Measurements from ENCODE around the gene PRKACA. TPM values are rescaled to one million over a fixed set of nuclear protein-coding genes. Genes with fewer than 3 reads are reported as not detected.
"Not testable (repeated sequence)": the region's sequence is repeated elsewhere in the genome, so short reads cannot be mapped to it uniquely, and the experiment has no call there.

PRKACA gene
- total RNA-seq, 1 donor from 2014 or later = 67.4 TPM

DNA sequence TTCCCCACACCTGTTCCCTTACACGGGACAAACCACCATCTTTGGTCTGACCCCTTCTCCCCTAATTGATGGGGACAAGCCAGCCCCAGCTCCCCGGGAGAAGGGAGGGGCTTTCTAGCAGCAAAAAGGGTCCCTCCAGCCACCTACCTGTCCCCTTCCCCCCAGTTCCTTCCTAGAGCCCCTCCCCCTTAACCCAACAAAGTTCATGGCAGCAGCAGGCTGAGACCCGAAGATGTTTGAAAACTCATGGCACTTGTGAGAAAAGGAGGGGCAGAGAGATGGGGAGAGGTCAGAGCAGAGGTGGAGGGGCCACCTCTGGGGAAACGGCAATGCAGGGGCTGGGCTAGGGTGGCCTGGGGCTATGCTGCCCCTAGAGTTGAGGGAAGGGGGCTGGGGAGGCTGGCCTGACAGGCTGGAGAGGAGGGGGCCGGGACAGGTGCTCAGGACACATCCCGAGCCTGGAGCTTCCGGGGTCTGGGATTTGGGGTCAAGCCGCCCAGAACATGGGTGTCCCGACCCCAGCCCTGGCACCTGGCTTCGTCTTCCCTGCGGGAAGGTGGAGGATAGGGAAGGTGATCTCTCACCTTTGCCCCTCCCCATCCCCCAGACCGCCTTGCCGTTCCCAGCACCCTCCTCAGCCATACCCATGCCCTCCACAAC is 31.3 kb upstream of the PRKACA start:
- intact Hi-C loops (cut with micrococcal nuclease) = loop anchor here (1.0 kb wide), 1 partner anchor 13 kb away; the partner anchor contains the start of gene ASF1B

DNA sequence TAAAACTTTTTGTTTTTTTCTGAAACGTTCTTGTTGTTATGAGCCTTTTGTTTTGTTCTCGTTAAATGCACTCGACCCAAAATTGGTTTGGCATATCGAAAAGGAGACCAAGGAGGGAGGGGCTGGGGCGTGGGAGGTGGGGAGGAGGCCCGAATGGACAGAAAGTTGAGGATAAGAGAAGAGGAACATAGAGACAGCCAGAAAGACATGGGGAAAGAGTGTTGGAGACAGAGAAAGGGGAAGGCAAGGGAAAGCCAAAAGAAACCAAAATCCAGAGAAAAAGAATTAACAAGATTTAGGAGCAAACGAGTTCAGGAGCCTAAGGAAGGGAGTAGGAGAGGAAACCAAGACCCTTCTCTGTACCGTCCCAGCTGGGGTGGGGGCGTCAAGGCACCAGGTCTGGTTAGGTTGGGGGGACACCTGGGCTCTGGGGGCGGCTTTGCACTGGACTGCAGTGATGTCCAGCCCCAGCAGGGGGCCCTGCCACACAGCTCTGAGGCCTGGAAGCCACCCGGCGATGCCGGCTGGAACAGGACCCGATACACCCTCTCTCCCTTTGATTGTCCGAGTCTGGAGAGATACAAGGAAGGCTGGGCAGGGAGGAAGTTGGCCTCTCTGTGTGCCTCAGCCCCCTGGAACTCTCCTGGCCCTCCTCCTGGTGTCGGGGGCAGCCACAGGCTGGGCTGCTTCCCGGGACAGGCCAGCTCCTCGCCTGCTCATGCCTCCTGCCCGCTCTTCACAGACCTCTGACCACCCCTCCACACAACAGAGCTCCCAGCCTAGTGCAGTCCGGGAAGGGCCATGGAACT is 30.4 kb upstream of the PRKACA start:
- intact Hi-C loops (cut with micrococcal nuclease) = no loop called here

DNA sequence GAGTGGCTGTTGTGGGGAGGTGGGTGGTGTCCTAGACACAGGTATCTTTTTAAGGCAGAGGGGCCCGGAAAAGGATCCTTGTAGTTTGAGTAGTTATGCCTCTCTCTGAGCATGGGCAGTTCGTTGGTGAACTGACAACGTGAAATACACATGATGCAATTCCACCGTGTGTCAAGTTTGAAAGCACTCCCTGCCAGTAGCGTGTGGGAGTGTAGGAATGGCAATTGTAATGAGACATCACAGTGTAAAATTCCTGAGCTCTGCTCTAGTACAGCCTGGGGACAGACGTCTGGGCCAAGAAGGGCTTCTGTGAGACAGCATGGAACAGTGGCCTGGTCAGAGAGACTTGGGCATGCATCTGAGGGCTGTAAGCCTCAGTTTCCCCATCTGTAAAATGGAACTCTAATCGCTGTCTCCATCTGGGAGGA is 29.2 kb upstream of the PRKACA start:
- intact Hi-C loops (cut with micrococcal nuclease) = no loop called here

DNA sequence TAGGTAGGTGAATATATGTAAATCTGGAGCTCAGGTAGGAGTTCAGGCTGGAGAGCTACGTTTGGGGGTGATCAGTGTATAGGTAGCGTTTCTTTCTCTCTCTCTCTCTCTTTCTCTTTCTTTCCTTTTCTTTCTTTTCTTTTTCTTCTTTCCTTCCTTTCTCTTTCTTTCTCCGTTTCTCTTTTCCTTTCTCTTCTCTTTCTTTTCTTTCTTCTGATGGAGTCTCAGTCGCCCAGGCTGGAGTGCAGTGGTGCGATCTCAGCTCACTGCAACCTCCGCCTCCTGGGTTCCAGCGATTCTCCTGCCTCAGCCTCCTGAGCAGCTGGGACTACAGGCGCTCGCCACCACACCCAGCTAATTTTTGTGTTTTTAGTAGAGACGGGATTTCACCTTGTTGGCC is 28.6 kb upstream of the PRKACA start:
- intact Hi-C loops (cut with micrococcal nuclease) = not testable (repeated sequence)

DNA sequence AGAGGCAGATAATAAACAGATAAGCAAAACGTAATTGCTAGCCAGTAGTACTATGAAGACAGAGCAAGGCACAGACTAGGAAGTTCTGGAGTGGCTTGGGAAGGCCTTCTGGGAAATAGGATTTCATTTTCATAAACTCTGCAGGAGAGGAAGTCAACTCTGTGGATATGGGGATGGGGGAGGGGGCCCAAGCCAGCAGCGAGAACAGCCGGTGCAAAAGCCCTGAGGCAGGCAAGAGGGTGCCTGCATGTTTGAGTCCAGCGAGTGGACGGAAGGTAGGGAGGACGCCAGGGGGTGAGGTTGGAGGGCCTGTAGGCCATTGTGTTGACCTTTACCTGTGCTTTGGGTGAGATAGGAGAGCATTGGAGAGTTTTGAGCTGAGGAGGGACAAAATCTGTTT is 27.8 kb upstream of the PRKACA start:
- intact Hi-C loops (cut with micrococcal nuclease) = no loop called here

DNA sequence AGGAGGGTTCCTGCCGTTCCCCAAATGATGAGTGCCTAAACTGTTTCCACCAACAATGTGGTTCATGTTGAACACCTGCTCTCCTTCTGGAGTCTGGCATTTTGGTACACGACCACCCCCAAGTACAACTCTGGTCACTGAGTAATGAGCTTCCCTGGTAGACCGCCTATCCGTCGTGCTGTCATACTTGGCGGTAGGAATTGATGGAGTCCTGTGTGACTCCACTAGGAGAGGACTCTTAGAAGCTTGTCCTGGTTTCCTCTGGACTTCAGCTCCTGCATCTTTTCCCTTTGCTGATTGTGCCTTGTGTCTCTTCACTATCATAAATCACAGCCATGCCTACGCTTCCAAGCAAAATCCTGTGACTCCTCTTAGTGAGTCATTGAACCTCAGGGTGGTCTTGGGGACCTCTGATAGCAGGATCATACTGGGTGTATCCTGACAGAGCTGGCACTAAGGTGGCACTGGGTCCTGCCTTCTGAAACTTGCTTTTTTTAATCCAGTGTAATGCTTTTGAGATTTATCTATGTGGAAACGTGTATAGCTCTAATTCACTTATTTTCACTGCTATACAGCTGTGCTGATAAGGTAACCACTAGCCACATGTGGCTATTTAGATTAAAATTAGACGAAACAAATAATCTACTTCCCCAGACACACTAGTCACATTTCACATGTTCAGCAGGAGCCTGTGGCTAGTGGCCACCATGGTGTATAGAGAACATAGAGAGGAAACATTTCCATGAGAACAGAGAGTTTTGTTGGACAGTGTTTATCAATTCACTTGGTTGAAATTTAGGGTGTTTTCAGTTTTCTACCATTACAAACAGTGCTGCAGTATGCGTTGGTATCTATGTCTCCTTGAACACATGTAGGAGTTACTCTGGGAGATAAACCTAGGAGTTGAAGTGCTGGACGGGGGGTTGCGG is 25.0 kb upstream of the PRKACA start:
- intact Hi-C loops (cut with micrococcal nuclease) = no loop called here

DNA sequence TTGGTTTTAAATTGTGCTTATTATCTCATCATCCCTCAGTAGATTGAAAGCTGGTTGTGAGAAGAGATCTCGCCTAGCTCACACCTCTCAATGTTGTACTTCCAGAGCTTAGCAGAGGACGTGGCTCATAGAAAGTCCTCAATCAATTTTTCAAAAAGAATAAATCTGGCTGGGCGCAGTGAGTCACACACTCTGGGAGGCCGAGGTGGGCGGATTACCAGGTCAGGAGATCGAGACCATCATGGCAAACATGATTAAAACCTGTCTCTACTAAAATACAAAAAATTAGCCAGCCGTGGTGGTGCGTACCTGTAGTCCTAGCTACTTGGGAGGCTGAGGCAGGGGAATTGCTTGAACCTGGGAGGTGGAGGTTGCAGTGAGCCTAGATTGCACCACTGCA is 23.5 kb upstream of the PRKACA start:
- intact Hi-C loops (cut with micrococcal nuclease) = no loop called here

DNA sequence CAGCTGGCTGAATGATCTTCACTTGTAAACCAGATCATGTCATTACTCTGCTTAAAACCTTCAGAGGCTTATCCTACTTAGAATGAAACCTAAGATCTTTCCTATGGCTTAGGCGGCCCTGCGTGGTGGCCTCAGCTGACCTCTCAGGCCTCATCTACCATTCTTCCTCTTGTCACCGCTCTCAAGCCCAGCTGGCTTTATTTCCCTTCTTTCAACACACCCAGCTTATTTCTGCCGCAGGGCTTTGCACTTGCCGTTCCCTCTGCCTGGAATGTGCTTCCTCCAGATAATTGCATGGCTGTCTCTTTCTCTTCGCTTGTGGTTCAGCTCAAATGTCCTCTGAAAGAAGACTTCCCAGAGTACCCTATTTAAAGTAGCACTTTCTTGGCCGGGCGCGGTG is 22.4 kb upstream of the PRKACA start:
- intact Hi-C loops (cut with micrococcal nuclease) = loop anchor here (5.0 kb wide), 5 partner anchors 57 to 357 kb away; partner anchors contain the start of gene GIPC1

DNA sequence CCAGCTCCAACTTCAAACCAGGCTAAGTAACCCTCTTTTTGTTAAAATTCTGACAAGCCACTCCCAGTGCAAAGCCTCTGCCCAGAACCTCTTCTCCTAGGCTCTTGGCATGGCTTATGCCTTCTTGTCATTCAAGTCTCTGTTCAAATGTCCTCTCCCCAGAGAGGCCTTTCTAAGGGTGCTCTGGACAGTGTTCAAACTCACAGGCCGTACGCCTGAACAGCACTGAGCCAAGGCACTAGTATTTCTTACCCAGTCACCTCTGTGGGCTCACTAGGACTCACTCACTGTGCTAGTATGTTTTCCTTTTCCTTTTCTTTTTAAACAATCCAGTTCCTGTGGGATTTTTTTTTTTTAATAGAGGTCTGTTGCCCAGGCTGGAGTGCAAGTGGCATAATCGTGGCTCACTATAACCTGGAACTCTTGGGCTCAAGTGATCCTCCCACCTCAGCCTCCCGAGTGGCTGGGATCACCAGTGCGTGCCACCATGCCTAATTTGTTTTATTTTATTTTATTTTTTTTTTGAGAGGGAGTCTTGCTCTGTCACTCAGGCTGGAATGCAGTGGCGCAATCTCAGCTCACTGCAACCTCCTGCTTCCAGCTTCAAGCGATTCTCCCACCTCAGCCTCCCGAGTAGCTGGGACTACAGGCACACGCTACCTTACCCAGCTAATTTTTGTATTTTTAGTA is 21.2 kb upstream of the PRKACA start:
- intact Hi-C loops (cut with micrococcal nuclease) = loop anchor here (5.0 kb wide), 5 partner anchors 59 to 359 kb away; partner anchors contain the start of gene GIPC1

DNA sequence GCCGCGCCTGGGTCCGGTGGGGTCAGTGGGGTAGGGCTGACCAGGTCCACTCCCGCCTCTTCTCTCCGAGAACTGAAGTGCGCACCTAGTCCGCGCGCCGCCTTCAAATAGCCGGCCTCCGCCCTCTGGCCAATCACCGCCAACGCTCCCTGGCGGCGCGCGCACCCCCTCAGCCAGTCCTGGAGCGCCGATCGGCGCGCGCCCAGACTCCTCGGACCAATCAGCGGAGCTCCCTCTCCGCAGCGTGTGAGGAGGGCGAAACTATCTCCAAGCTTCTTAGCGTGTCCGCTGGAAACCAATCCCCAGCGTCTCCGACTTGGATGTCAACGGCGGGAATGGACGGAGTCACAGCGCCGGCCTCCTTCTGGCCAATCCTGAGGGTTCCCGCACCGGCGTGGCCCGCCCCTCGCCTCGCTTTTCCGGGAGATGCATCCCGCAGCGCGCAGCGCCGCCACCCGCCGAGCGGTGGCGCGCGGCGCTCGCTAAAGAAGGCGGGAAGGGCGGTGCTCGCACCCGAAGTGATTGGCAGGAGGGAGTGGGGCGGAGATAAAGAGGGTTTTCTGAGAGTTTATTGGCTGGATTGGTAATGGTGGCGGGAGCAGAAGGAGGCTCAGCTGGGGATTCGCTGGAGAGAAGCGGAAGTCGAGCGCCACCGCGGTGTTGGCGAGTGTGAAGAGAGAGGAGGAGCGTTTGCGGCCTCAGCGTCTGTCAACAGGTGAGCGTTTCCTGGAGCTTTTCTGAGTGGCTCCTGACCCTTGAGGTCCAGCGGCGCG is 19.1 kb upstream of the PRKACA start, which contains the start of gene ASF1B:
Gene ASF1B, minus strand, starts transcription at position 81 of the 773 bp plus-strand sequence. CDS start 133 bp downstream, outside the sequence.
- intact Hi-C loops (cut with micrococcal nuclease) = loop anchor here (1.0 to 5.0 kb wide), 13 partner anchors 13 to 988 kb away; partner anchors contain the start of genes ADGRL1, DDX39A, GIPC1 and PRKACA

DNA sequence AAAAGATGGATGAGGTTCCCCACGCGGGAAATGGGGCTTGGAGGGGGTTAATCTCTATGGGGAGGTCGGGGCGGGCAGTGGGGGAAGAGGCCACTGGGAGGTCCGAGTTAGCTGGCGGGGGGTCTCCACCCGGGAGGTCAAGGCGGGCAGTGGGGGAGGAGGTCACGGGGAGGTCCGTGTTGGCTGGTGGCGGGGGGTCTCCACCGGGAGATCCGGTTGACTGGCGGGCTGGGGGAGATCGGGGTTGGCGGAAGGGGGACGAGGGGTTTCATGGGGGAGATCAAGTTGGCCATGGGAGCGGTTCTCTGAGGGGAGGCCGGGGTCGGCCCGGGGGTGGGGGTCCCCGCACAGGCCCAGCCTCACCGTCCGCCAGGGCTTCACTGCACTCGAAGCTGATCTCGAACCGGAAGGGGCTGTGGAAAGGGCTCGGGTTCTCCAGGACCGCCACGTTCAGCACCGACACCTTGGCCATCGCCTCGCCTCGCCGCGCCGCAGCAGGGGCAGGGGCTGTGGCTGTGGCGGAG is 18.5 kb upstream of the PRKACA start:
- intact Hi-C loops (cut with micrococcal nuclease) = loop anchor here (1.0 to 5.0 kb wide), 13 partner anchors 13 to 989 kb away; partner anchors contain the start of genes ADGRL1, DDX39A, GIPC1 and PRKACA

DNA sequence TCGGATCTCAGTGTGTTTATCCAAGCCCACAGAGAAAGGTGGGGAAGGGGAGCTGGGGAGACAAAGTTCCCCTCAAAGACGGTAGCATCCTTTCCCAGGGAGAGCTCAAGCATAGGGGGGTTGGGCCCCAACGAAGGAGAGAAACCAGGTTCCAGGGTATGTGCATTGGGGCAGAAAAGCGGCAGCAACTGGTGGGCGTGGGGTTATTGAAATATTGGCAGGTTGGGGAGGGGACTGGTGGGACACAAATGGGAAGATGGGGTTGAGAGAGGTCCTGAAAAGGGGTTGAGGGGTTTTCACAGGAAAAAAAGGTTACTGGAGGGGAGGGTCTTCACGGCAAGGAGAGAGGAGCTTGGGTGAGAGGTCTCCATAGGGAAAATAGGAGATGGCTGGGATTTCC is 17.8 kb upstream of the PRKACA start:
- intact Hi-C loops (cut with micrococcal nuclease) = loop anchor here (5.0 kb wide), 5 partner anchors 62 to 362 kb away; partner anchors contain the start of gene GIPC1

DNA sequence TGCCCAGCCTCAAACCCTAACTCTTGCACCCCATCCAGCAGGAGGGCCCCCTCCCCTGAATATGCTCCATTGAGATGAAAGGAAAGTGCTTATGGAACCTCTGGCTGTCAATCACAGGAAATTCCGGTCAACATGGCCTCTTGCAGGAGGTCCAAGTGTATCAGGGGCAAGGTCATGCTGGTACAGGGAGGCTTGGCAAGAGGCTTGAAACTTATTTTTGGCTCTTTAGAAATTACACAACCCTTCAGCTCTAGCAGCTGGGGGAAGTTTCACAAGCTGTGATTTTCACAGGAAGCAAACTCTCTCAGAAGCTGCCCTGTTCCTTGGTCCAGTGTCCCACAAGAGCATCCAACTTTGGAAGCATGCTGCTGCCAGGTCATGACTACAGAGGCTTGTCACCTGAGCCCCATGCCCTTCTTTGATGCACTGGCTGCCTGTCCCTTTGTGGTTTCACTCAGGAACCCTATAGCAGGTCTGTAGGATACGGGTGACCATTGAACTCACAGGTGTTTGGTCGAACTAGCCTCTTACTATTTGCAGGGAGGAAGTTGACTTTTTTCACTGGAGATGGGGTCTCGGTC is 10.5 kb upstream of the PRKACA start:
- intact Hi-C loops (cut with micrococcal nuclease) = no loop called here

DNA sequence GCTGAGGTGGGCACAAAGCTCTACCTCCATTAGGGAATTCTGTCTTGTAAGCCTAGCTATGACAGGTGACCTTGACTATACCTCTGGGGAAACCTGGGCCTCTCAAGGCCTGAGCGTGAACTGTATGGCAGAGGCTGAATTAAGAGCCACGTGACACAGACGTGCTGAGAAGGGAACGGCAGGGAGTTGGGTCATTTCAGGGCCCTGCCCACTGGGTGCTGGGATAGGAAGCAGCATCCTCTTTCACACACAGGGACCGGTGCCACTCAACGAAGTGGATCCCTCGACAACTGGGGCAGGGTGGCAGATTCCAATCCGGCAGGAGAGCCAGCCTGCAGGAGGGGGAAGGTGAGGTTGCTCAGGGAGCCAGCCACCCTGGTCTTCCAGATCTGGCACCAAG is 9.6 kb upstream of the PRKACA start:
- intact Hi-C loops (cut with micrococcal nuclease) = no loop called here

DNA sequence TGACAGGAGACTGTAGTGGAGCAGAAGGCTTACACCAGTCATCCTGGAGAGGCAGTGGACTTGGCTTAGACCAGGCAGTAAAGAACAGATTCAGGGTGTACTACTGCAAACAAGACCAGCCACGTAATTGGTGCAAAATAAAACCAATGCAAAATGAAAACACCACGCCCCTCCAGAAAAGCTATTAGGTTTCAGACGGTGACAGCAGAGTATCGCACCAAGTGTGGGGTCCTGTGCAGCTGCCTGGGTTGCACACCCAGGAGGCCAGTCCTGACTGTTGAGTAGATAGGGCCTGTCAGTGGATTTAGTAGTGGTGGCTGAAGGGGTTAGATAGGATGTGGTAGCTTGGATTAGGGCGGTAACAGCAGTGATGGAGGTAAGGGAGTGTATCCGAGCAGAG is 5.4 kb upstream of the PRKACA start:
- intact Hi-C loops (cut with micrococcal nuclease) = no loop called here

DNA sequence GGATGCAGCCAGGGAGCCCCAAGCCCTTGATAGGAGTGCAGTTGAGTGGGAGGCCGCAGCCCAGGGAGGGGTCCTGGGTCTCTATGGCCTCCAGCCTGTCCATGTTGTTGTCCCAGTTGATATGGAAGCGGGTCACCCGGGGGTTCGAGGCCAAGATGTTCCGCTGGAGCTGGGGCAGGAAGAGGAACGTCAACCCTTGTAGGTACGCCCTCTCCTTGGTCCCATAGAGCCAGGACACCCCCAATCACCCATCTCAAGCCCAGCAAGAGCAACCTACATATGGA is 2.9 kb upstream of the PRKACA start:
- intact Hi-C loops (cut with micrococcal nuclease) = no loop called here

DNA sequence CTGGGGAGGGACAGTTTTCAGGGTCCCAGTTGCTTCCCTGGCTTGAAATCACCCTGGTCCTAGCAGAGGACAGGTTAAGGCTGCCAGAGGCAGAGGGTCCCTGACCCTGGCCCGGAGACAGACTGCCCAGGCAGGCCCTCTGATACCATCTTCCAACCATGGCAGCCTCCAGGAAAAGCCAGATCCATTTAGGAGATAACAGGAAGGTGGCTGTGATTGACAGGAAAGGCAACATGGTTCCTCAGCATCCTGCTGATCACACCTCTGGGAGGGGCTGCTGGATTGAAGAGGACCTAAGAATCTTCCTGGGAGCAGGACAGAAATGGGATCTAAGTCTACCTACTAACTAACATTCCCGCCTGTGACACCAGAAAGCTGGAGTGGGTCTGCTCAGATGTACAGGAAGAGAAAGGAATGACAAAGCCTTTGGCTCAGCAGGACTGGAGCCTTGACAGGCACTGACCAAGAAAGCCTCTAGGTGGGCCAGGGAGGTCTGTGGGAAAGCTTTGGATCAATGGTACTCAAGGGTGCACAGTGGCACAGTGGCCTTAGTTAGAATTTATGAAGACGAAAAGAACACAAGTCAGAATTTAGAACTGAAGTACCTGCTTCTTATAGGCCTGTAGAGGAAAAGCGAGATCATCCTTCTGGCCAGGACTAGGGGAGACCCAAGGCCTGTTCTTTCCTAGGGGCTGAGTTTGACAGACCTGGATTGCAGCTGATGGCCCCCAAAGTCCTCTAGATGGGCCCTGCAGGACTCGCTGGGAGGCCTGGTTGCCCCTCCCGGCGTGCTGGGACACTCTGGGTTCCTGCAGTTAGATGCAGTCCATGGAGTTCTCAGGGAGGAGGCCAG is 2.3 kb upstream of the PRKACA start:
- intact Hi-C loops (cut with micrococcal nuclease) = no loop called here

DNA sequence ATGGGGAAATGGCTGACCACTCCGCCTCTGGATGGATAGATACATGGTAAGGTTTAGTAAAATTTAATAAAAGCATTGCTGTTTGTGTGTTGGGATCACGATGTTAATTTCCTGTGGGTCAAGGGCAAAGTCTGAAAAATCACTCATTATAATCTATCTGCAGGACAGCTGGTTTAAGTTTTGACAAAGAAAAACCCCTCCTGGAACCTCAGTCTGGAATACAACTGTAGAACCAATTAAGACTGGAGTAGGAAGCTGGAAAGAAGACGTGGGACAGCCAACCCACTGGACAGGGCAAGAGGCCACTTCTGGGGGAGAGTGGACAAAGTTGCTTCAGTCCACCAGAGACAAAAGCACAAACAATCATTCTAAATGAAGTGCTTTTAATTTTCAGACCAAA is 1.6 kb upstream of the PRKACA start:
- intact Hi-C loops (cut with micrococcal nuclease) = no loop called here
